B cell (primary cell): Measurements from ENCODE around the gene TRAM2.

ENCODE experiments used
- CTCF ChIP-seq: fragments of 200-600 bp; IDR thresholded peaks from one replicate; pipeline ENCODE4 v1.8.0; 2022; ENCODE audit warnings: antibody characterized with exemption, mild to moderate bottlenecking
- EZH2 ChIP-seq: IDR thresholded peaks from 2 replicates; pipeline ENCODE4 v1.6.1; 2012; ENCODE audit warnings: borderline replicate concordance, low read depth, mild to moderate bottlenecking, moderate library complexity, low read length; ENCODE audit not compliant: insufficient read depth, poor library complexity, severe bottlenecking

- TF ChIP-seq CTCF = no peak
- TF ChIP-seq EZH2 = no peak
These were observed 74.4 kb downstream of the TRAM2 start for GRCh38 chr6:52502306-52503029.
